GM21381 (cell line): ENCODE results near the gene PTPN2.
"Not testable (repeated sequence)": the region's sequence is repeated elsewhere in the genome, so short reads cannot be mapped to it uniquely, and the experiment has no call there.

Source experiments
- ATAC-seq: cut with Tn5 transposase; IDR thresholded peaks from one replicate; pipeline ENCODE4 v1.9.1; 2021; ENCODE audit warnings: mild to moderate bottlenecking, moderate library complexity; ENCODE audit not compliant: unreplicated experiment

PTPN2 gene

GRCh38 chr18:12883684-12884405, at the start of gene PTPN2:
Gene PTPN2, minus strand, starts transcription at chr18:12884237. Its CDS starts 96 bp downstream, at chr18:12884141.
- peak; percentile 74 for ATAC-seq

DNA sequence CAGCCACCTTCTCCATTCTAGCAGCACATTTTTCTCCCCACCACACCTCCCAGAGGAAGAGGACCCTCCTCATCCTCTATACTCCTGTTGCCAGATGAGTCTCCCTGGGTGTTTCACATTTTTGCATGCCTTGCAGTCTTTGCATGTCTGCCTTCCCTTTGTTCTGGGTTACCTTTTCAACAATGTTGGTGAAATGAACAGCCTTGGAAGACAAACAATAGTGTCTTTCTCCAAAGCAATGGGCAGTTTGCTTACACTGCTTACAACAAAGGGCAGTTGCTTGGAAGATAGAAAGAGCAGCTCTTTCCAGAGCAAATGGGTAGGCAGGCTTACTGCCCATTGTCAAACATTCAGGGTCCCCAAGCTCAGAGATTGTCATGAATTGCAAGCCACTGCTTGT, 49.3 kb upstream of the PTPN2 start:
- ATAC-seq: no peak

GRCh38 chr18:12930908-12931307, 46.9 kb upstream of the PTPN2 start:
- no peak for ATAC-seq

GRCh38 chr18:12930376-12930775, 46.3 kb upstream of the PTPN2 start:
- ATAC-seq: no peak

DNA sequence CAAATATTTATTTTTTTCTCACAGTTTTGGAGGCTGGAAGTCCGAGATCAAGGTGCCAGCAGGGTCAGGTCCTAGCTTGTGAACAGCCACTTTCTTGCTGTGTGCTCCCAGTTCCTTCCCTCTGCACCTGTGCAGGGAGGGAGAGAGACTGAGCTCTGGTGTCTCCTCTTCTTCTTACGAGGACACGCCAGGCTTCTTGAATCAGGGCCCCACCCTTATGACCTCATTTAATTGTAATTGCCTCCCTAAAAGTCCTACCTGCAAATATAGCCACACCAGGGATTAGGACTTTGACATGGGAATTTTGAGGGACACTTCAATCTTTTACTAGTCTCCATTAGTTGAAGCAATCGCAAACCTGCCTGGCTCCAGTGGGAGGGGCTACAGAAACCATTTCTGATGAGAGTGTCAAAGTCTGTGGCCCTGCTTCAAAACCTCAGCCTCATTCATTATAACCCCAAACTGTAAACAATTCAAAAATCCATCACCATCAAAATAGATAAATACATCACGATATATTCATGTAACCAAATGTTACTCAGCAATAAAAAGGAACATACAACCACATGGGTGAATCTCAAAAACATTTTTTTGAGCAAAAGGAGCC, 45.5 kb upstream of the PTPN2 start:
- no peak for ATAC-seq

GRCh38 chr18:12928641-12929040, 44.6 kb upstream of the PTPN2 start:
- ATAC-seq: no peak

- no peak for ATAC-seq
These were observed 44.2 kb upstream of the PTPN2 start for GRCh38 chr18:12928206-12928605.

GRCh38 chr18:12924616-12925015, 40.6 kb upstream of the PTPN2 start:
- no peak for ATAC-seq

DNA sequence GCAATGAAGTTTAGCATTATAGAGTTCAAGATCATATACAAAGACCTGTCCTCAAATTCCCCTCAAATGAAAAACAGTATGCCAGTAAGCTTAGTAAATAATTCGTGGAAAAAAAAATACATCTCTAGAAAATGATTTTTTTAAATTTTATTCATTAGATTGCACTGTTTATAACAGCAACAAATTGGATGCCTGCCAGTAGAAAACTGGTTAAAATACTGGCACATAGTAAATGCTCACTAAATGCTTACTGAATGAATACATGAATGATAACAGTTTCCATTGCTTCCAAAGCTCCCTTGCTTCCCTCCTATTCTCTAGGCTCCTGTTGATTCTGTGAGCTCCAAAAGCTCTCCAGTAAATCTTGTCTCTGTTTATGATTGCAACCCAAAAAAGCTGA, 38.2 kb upstream of the PTPN2 start:
- ATAC-seq: no peak

DNA sequence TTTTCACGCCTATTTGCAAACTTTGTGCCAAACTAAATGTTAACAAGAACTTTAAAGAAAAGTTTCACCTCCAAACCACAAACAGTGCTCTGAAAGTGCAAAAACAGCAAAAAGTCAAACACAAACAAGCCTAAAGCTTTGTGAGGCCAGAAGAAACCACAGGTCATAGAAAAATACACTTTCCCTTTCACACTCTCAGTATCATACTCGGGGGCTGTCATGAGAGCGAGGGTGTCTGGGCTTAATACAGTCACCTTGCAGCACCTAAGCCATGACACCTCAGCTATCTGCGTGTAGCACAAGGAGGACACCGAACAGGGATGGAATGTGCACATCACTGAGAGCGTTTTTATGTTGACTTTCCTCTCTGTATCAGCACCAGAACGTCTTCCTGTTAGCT, 37.1 kb upstream of the PTPN2 start:
- peak; percentile 58 for ATAC-seq

DNA sequence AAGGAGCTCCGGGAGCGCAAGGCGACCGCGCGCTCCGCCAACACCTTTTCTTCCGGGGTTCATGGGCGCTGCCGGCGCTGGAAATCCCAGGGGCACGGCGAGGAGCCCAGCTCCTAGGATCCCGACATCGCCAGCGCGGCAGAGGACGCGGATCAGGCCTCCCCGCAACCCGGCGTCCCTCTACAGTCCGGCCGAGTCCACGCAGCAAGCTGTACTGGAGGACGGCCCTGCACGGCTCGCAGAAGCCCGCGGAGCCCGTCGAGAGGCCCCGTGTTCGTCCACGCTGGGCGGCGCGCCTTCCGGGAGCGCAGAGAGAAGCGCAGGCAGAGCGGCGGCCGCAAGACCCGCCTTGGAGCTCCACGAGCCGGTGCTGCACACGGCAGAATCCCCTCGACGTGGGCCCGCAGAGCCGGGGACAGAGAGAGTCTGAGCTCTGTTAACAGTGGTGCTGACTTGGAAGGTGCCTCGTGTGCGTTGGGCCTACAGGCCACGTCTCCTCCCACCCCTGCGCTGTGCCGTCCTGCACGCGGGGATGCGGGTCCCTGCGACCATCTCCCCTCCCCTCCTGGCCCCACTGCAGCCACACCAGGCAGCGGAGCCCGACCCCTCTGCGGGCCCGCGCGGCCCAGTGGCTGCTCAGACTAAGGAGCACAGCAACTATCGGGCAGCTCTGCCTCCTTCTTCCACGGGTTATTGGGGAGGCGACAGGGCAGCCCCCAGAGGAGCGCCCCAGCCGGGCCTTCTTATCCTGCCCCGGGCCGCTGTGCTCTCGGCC, 28.1 kb upstream of the PTPN2 start:
- no peak for ATAC-seq

DNA sequence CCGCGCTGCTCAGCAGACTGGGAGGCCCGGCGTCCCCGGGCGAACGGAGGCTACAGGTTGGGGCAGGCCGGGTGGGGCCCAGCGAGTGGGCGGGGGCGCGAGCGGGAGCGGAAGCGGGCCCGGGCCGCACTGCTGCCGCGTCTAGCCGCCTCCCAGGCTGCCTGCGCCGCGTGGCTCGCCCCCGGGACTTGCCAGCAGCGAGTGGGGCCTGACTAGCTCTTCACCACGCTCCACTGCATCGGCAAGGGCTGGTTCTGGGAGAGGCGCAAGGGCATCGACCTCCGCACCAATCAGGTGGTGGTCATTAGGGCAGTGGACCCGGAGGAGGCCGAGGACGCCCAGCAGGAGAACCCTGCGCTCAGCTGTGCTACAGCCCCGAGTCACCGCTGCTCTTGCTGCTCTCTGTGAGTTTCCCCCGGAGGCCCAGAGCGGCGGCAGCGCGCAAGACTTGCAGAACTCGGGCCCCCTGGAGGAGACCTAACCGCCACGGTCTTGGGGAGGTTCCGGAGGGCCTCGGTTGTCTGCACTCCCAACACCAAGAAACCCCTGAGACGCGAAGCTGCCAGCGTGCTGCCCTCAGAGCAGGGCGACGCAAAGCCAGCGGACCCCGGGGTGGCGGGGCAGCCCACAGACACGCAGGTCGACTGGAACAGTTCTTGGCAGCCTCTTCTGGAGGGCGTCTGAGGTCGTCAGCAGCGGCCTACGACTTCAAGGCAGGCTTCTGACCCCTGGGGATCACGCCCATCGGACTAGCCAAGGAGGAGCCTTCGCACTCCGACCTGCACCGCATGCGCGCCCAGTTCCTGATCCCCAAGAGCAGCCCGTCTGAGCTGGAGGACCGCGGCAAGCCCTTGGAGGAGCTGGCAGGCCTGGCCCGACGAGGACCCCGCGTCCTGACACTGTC, 27.2 kb upstream of the PTPN2 start:
- no peak for ATAC-seq

DNA sequence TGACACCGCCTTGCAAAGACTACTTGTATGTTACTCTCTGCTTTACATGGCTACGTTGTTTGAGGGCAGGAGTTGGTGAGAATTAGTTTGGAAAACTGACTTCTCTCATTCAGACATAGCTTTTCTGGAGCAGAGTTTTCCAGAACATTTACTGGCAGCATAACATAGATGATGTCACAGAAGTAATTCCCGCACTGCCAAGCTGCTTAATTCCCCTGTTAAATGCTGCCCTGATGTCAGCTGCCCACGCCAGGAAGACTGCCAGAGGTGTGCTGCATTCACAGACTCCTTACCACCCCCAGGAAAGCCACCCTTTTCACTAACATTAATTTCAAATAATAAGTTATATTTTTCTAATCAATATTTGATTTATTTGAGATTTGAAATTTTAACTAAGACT, 24.7 kb upstream of the PTPN2 start:
- no peak for ATAC-seq

GRCh38 chr18:12907258-12907925, 23.4 kb upstream of the PTPN2 start:
- ATAC-seq: no peak

DNA sequence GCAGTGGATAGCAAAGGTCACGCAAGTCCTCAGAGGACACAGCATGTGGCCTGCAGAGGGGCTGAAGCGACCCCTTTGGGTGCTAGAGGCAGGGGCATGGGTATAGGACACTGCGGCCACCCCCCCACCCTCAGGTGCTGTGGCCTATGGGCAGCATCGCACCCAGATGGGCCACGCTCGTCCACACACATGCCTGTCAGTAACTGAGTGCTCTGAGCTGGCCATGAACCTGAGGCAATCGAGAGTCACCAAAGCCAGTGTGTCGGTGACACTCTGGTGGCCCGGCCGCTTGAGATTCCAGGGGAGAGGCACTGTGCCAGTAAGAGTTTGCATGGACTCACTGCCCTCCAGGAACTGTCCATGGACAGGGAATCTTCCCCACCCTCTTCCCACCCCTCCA, 22.7 kb upstream of the PTPN2 start:
- ATAC-seq: no peak

DNA sequence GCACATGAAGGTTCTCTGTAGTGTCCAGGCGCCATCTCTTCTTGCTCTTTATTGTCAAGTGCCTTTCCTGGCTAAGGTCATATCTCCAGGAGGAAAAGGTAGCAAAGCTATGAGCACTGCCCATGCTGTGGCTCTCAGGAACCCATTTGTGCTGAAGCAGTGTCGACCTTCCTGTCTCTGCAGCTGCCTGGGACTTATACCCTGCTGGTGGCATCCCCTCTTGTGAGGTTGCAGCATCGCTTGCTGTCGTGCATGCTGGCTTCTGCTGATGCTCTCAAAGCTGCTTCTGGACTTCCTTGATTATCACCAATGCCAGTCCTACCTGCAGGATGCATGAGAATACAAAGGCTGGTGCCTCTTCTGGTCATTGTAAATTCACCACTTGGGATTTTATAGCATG, 22.1 kb upstream of the PTPN2 start:
- no peak for ATAC-seq

GRCh38 chr18:12904012-12904516, 20.0 kb upstream of the PTPN2 start:
- ATAC-seq: no peak

DNA sequence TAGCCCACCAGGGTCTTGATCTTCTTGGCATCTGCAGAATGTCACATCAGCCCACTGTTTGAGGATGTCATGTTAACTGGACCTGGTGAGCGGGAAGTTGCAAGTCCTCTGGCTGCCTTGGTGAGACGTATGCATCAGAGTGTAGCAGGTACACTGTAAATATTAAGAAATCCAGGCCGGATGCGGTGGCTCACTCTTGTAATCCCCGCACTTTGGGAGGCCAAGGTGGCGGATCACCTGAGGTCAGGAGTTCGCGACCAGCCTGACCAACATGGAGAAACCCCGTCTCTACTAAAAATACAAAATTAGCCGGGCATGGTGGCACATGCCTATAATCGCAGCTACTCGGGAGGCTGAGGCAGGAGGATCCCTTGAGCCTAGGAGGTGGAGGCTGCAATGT, 17.2 kb upstream of the PTPN2 start:
- ATAC-seq: not testable (repeated sequence)

DNA sequence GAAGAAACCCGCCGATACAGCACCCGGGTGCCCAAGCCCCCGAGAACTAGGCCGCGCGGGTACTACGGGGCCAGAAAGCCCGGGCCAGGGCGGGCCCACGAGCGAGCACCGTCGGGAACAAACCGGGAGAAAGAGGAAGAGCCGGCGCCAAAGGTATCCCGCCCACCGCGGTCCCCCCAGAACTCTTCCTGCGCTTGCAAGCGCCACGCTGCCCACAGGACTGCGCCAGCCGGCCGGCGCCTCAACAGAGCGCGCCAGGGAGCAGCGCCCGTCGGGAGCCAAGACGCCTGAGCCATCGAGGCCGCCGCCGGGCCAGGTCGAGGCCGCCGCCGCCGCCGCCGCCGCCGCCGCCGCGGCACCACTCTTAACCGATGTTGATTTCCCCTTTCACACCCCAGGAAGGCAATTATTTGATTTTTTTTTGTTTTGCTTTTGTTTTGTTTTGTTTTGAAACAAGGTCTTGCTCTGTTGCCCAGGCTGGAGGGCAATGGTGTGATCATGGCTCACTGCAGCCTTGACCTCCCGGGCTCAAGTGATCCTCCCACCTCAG, 12.8 kb upstream of the PTPN2 start:
- ATAC-seq: not testable (repeated sequence)

DNA sequence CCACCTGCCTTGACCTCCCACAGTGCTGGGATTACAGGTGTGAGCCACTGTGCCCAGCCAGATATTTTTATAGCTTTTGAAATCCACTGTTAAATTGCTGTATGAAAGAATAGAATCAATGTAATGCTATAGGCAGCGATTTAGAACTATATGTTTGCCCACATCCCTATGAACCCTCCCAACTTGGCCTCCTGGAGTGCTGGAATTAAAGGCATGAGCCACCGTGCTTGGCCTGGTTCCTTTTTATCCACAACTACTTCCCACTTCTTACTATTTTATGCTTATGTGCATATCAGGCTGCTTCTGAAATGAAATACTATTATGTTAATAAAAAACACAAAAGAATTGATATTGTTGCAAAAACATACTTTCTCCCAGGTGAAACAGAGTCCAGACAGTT, 11.6 kb upstream of the PTPN2 start:
- no peak for ATAC-seq
